Urinary bladder (tissue), 4 donors: Measurements from ENCODE around the gene PFKFB1. TPM values are rescaled to one million over a fixed set of nuclear protein-coding genes. Genes with fewer than 3 reads are reported as not detected.

Experiments
- DNase-seq: peaks from one replicate; pipeline ENCODE4 v3.0.0-alpha.2; 2015; ENCODE audit errors: extremely low spot score
- H3K27ac ChIP-seq: one replicate; pipeline ENCODE4 v1.5.1; 2013; ENCODE audit warnings: low read depth, mild to moderate bottlenecking, moderate library complexity
- H3K36me3 ChIP-seq: one replicate; pipeline ENCODE4 v1.6.1; 2013; ENCODE audit warnings: mild to moderate bottlenecking, moderate library complexity; ENCODE audit not compliant: insufficient read depth
- H3K4me1 ChIP-seq: one replicate; pipeline ENCODE4 v1.6.1; 2013; ENCODE audit warnings: mild to moderate bottlenecking, moderate library complexity; ENCODE audit not compliant: insufficient read depth
- H3K4me3 ChIP-seq: one replicate; pipeline ENCODE4 v1.5.1; 2013; ENCODE audit warnings: low read depth, low read length
- WGBS: extraction: QIAGEN DNeasy Blood & Tissue Kit; methylation state at CpG from one replicate; pipeline ENCODE4 v1.1.7; 2013; 5-methylcytosine and 5-hydroxymethylcytosine counted together
- polyA plus RNA-seq: library from polyadenylated mRNA; stranded (reverse); fragments of 200-250 nt; gene quantifications from one replicate; pipeline ENCODE4 v1.2.3, GENCODE V29; 2013
- small RNA-seq: library from RNA; depleted of rRNA; stranded (forward); fragments of <200 nt; gene quantifications from one replicate; pipeline ENCODE3, GENCODE V24; 2014
- total RNA-seq: library from RNA; depleted of rRNA; stranded (reverse); fragments of >200 nt; gene quantifications from one replicate; pipeline ENCODE4 v1.2.3, GENCODE V29; 2014
- donor health status: healthy with polysubstance abuse.
- donor health status: healthy.

PFKFB1 gene
- total and polyA plus RNA-seq, 2 donors = 0.16 to 0.23 TPM

DNA sequence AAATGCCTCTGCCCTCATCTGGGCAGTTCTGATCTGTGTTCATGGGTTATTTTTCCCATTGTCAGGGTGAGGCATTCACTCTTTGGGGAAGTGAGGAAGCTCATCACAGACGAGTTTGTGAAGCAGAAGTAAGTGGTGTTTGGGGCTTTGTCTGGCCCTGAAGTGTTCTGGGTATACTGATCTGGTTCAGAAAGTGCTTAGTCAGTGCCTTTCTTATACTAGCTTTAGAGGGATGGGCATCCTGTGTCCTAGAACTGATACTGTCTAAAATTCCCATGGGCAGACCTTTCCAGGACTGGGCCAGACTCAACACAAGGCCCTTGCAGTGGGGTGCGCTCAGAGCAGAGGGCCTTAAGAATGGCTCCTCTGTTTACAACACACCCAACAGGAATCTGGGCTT, 67.0 kb downstream of the PFKFB1 start:
- Histone ChIP-seq H3K36me3 (no peaks in the 10 kb centered on the region), H3K4me1 (no peaks in the 10 kb centered on the region), H3K4me3 (no peak overlapping the region), H3K27ac (no peak overlapping the region)
- 82% methylated on average over 2 of the region's 2 CpGs for WGBS
- no peak for DNase-seq

DNA sequence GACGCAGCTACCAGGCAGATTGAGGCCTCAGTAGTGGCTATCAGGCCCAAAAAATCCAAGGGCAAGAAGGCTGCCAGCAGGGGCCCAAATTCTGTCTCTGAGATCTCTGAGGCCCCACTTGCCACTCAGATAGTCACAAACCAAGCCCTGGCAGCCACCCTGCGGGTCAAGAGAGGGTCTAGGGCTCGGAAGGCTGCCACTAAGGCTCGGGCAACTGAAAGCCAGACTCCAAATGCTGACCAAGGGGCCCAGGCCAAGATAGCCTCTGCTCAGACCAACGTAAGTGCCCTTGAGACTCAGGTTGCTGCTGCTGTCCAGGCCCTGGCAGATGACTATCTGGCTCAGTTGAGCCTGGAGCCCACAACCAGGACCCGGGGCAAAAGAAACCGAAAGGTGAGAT, 70.6 kb downstream of the PFKFB1 start:
- H3K4me1 ChIP-seq = no peaks in the 10 kb centered on the region
- H3K36me3 ChIP-seq = no peaks in the 10 kb centered on the region
- H3K27ac ChIP-seq = no peak overlapping the region
- DNase-seq = no peak
- WGBS = 94% methylated on average over 7 of the region's 7 CpGs
- no peak overlapping the region for H3K4me3 ChIP-seq

- Histone ChIP-seq H3K4me1 (no peaks in the 10 kb centered on the region), H3K4me3 (no peak overlapping the region), H3K36me3 (no peaks in the 10 kb centered on the region), H3K27ac (no peak overlapping the region)
- 90% methylated on average over 3 of the region's 3 CpGs for whole genome bisulfite sequencing
- no peak for DNase-seq
These were observed 71.4 kb downstream of the PFKFB1 start for GRCh38 chrX:54922547-54922946.

DNA sequence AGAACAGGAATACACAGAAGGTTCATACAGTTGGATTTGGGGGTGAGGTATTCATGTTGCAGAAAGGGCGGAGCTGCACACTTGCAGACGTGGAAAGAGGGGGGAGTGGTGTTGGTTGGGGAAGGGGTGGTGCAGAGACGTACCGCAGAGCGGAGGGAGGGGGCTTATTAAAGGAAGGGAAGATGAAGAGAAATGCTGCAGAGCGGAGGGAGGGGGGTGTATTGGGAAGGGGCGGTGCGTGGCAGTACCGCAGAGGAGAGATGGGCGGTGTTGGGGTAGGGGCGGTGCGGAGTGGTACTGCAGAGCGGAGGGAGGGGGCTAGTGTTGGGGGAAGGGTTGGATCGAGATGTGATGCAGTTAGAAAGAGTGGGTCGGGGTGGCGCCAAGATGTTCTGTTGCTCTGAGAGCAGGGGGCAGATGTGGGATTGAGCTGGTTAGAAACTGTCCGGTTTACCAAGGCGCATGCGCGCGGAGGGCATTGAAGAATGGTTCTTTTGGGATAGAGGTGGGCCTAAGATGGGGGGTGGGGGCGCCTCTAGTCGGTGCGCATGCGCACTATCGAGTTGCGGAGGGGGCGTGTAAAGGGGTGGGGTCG, 72.5 kb downstream of the PFKFB1 start:
- peak; percentile 69 for DNase-seq
- Histone ChIP-seq H3K4me3 (peak overlapping the region; percentile 56), H3K36me3 (no peaks in the 10 kb centered on the region), H3K4me1 (no peaks in the 10 kb centered on the region), H3K27ac (no peak overlapping the region)
- 3% methylated on average over 29 of the region's 29 CpGs for WGBS

DNA sequence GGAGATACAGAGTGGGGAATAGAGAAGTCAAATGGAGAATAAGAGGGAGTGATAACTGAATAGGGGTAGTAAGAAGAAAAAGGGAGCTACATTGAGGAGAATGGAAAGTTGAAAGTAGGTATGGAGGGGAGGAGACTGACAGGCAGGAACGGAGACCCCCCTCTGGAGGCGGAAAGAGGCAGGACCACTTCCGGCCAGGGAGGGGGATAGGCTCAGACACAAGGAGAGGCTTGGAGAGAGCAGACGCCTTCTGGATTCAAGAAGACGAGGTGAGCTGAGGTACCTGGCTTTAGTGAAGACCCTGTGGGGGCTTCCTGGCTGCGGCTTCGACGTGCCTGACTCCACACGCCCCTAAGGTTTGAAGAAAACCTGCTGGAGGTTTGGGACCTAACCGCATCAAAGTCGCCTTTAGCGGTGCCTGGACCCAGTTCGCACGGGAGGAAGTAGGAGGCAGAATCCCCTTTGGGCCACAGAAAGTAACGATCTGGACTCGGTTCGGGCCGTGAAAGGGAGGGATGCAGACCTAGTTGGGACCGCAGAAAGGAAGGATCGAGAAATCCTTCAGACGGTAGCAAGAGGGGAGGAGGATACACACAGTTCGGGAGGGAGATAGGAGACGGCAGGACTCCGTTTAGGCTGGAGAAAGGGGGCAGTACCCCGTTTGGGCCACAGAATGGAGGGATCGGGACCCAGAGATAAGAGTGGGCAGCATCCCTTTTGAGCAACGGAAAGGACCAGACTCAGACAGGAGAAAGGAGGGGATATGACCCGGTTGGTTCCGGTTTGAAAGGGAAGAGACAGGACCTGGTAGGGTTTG, 73.2 kb downstream of the PFKFB1 start, which contains the start of gene TRO:
Gene TRO, plus strand, starts transcription at position 215 of the 817 bp plus-strand sequence. CDS start 1,423 bp downstream, outside the sequence.
- no peaks in the 10 kb centered on the region for H3K36me3 ChIP-seq
- no peak for DNase-seq
- peak within 1 kb of the TSS; percentile 2 for H3K27ac ChIP-seq
- H3K4me3 ChIP-seq = peak within 1 kb of the TSS; percentile 56
- WGBS = under 1% methylated on average over 29 of the region's 29 CpGs
- H3K4me1 ChIP-seq = no peaks in the 10 kb centered on the region

DNA sequence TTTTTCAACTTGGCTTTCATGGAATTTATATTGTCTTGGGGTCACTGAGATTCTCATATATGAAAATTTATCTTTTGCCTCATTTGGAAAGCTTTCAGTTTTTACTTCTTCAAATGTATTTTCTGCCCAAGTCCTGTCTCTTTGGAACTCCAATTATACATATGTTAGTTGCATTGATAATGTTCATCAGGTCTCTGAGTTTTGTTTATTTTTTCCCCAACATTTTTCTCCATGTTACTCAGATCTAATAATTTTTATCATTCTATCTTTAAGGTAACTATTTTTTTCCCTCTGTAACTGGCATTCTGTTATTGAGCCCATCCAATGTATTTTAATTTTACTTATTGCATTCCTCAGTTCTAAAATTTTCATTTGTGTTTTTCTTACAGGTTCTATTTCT, 84.0 kb downstream of the PFKFB1 start:
- H3K4me1 ChIP-seq = no peaks in the 10 kb centered on the region
- no peak for DNase-seq
- H3K27ac ChIP-seq = no peak overlapping the region
- no peak overlapping the region for H3K4me3 ChIP-seq
- H3K36me3 ChIP-seq = no peaks in the 10 kb centered on the region

DNA sequence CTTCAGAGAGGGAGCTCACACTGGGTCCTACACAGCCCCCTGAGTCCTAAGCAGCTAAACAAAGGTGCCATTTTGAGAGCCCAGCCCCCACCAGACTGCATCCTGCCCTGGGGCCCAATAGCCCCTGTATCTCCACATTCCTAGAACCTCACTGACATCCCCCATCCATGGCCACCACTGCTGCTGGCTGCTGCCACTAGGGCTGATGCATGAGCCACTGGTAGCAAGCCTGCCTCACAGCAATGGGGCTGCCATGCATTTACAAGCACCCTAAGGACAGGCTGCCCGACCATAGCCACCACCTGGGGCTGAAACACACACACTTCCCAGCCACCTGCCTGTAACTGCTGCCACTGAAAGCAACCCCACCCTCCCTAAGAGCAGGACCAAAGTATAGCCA, 99.8 kb downstream of the PFKFB1 start:
- Histone ChIP-seq H3K36me3 (no peaks in the 10 kb centered on the region), H3K4me3 (no peak overlapping the region), H3K4me1 (no peaks in the 10 kb centered on the region), H3K27ac (no peak overlapping the region)
- 67% methylated on average over 1 of the region's 1 CpG for WGBS
- DNase-seq = no peak

DNA sequence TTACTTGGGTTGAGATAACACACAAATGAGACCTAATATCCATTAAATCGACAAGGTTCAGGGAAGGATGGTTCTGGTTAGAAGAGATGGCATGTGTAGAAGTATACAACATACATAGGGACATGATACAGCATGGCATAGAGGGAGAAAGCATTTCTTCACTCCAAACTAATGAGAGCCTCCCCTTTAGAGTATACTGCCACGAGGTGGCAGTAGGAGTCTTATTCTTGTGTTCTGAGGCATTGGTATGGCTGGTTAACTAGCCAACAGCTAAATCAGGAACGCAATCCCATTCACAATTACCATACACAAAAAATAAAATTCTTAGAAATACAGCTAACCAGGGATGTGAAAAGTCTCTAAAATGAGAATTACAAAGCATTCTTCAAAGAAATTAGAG, 102.4 kb downstream of the PFKFB1 start:
- Histone ChIP-seq H3K36me3 (no peaks in the 10 kb centered on the region), H3K4me3 (no peak overlapping the region), H3K4me1 (no peaks in the 10 kb centered on the region), H3K27ac (no peak overlapping the region)
- DNase-seq = no peak
- WGBS = 16% methylated on average over 3 of the region's 3 CpGs

- Histone ChIP-seq H3K36me3 (no peaks in the 10 kb centered on the region), H3K4me1 (no peaks in the 10 kb centered on the region), H3K27ac (no peak overlapping the region), H3K4me3 (no peak overlapping the region)
- DNase-seq = no peak
- 67% methylated on average over 3 of the region's 3 CpGs for WGBS
These were observed 108.2 kb downstream of the PFKFB1 start for GRCh38 chrX:54885740-54886139.

Small RNA genes lying within 50 kb of the gene (small RNA-seq; reads per million reads assigned to genes)
- gene RF00614 = not detected

Other genes with a start within 250 kb of the PFKFB1 start
- gene ITIH6, start 195.9 kb downstream of the PFKFB1 start, total RNA-seq = 0.05 TPM
- gene ITIH6, start 195.9 kb downstream of the PFKFB1 start, polyA plus RNA-seq = 0.01 TPM
- 339 TPM for gene MAGED2, start 186.4 kb downstream of the PFKFB1 start, total RNA-seq
- gene MAGED2, start 186.4 kb downstream of the PFKFB1 start, polyA plus RNA-seq = 180 TPM
- 56.3 TPM for gene TRO, start 73.4 kb downstream of the PFKFB1 start, total RNA-seq
- 7.2 TPM for gene TRO, start 73.4 kb downstream of the PFKFB1 start, polyA plus RNA-seq
- 4.9 TPM for gene APEX2, start 6.2 kb upstream of the PFKFB1 start, total RNA-seq
- gene APEX2, start 6.2 kb upstream of the PFKFB1 start, polyA plus RNA-seq = 11.4 TPM
- 46.9 TPM for gene ALAS2, start 36.8 kb upstream of the PFKFB1 start, total RNA-seq
- gene ALAS2, start 36.8 kb upstream of the PFKFB1 start, polyA plus RNA-seq = not detected
- gene PAGE2B, start 80.8 kb upstream of the PFKFB1 start, total RNA-seq = not detected
- gene PAGE2B, start 80.8 kb upstream of the PFKFB1 start, polyA plus RNA-seq = not detected
- not detected for gene PAGE2, start 94.8 kb upstream of the PFKFB1 start, total RNA-seq
- gene PAGE2, start 94.8 kb upstream of the PFKFB1 start, polyA plus RNA-seq = not detected
- not detected for gene PAGE5, start 226.2 kb upstream of the PFKFB1 start, total RNA-seq
- gene PAGE5, start 226.2 kb upstream of the PFKFB1 start, polyA plus RNA-seq = not detected